IMR-90 (cell line): ENCODE results near the gene FERMT3. TPM values are rescaled to one million over a fixed set of nuclear protein-coding genes. Genes with fewer than 3 reads are reported as not detected.

Experiments used
- ATAC-seq: fragments of 200-7000 bp; cut with Tn5 transposase; 2 replicates; pipeline ENCODE4 v1.9.1; 2020; ENCODE audit warnings: low read depth, mild to moderate bottlenecking, moderate library complexity
- BruUV-seq: library from RNA; stranded (reverse); fragments of 400-500 nt; replicated peaks from 2 replicates; lab custom pipeline; 2021; lab: Mats Ljungman, UMichigan
- CTCF ChIA-PET: fragments of 300-600 bp; formaldehyde crosslinking; extraction: SDS; loops from one replicate; lab custom pipeline; 2021; ENCODE audit warnings: antibody characterized with exemption; lab: Yijun Ruan, JAX
- POLR2A ChIA-PET: fragments of 300-600 bp; sonication (Branson Sonifier 250); formaldehyde crosslinking; loops from one replicate; lab custom pipeline; 2022; ENCODE audit warnings: antibody characterized with exemption; ENCODE audit not compliant: unreplicated experiment; lab: Charles Lee
- DNase-seq: peaks from one replicate; pipeline ENCODE4 v3.0.0; 2013
- H2AFZ ChIP-seq: replicated peaks from 2 replicates; pipeline ENCODE3; 2013; ENCODE audit warnings: low read length, mild to moderate bottlenecking; ENCODE audit not compliant: poor library complexity
- H2AK5ac ChIP-seq: 2 replicates; pipeline ENCODE4 v1.6.1; 2013; ENCODE audit warnings: low read depth, low read length, inconsistent platforms
- H2AK9ac ChIP-seq: replicated peaks from 2 replicates; pipeline ENCODE3; 2013; ENCODE audit warnings: mild to moderate bottlenecking, low read depth, low read length, moderate library complexity; ENCODE audit not compliant: poor library complexity
- H2BK120ac ChIP-seq: 2 replicates; pipeline ENCODE4 v1.6.1; 2013; ENCODE audit warnings: low read depth, low read length, inconsistent platforms
- H2BK15ac ChIP-seq: 3 replicates; pipeline ENCODE4 v1.6.1; 2013; ENCODE audit warnings: low read depth, low read length, inconsistent platforms
- H2BK20ac ChIP-seq: 2 replicates; pipeline ENCODE4 v1.6.1; 2013; ENCODE audit warnings: low read depth, mild to moderate bottlenecking, inconsistent platforms, low read length, moderate library complexity
- H2BK5ac ChIP-seq: 2 replicates; pipeline ENCODE4 v1.6.1; 2013; ENCODE audit warnings: mild to moderate bottlenecking, low read depth, low read length, inconsistent platforms; ENCODE audit not compliant: poor library complexity, severe bottlenecking
- H3K14ac ChIP-seq: replicated peaks from 2 replicates; pipeline ENCODE4 v1.6.1; 2013; ENCODE audit warnings: low read depth, low read length, inconsistent platforms
- H3K18ac ChIP-seq: 2 replicates; pipeline ENCODE4 v1.6.1; 2013; ENCODE audit warnings: low read depth, low read length, control low read depth
- H3K23ac ChIP-seq: 2 replicates; pipeline ENCODE4 v1.6.1; 2013; ENCODE audit warnings: low read depth, low read length, inconsistent platforms
- H3K27ac ChIP-seq: 2 replicates; pipeline ENCODE4 v1.5.1; 2013; ENCODE audit warnings: mild to moderate bottlenecking, control low read depth, low read length; ENCODE audit not compliant: insufficient read depth
- H3K27me3 ChIP-seq: 2 replicates; pipeline ENCODE4 v1.6.1; 2013; ENCODE audit warnings: low read length; ENCODE audit not compliant: control insufficient read depth, insufficient read depth
- H3K36me3 ChIP-seq: 2 replicates; pipeline ENCODE4 v1.6.1; 2013; ENCODE audit warnings: low read length, mixed read lengths; ENCODE audit not compliant: control insufficient read depth, insufficient read depth
- H3K4ac ChIP-seq: 2 replicates; pipeline ENCODE4 v1.6.1; 2013; ENCODE audit warnings: low read depth, low read length, inconsistent platforms
- H3K4me1 ChIP-seq: 2 replicates; pipeline ENCODE4 v1.6.1; 2013; ENCODE audit warnings: low read length, mixed read lengths; ENCODE audit not compliant: control insufficient read depth, insufficient read depth
- H3K4me2 ChIP-seq: 2 replicates; pipeline ENCODE4 v1.6.1; 2013; ENCODE audit warnings: low read depth, mild to moderate bottlenecking, control low read depth, low read length, moderate library complexity
- H3K4me3 ChIP-seq: 2 replicates; pipeline ENCODE4 v1.5.1; 2013; ENCODE audit warnings: low read depth, mild to moderate bottlenecking, control low read depth, low read length, moderate library complexity; ENCODE audit not compliant: insufficient read depth
- H3K56ac ChIP-seq: 2 replicates; pipeline ENCODE4 v1.6.1; 2013; ENCODE audit warnings: low read length, inconsistent platforms; ENCODE audit not compliant: insufficient read depth; ENCODE audit errors: extremely low read depth
- H3K79me1 ChIP-seq, 2 experiments: 2 replicates each; pipeline ENCODE4 v1.6.1; 2013; ENCODE audit warnings: low read length in 2 of 2, inconsistent platforms in 1 of 2, low read depth in 1 of 2
- H3K9ac ChIP-seq: 2 replicates; pipeline ENCODE4 v1.6.1; 2013; ENCODE audit warnings: low read depth, low read length, control low read depth
- H3K9me1 ChIP-seq: 2 replicates; pipeline ENCODE4 v1.6.1; 2013; ENCODE audit warnings: low read length, inconsistent platforms; ENCODE audit not compliant: insufficient read depth
- H3K9me3 ChIP-seq: 2 replicates; pipeline ENCODE4 v1.6.1; 2013; ENCODE audit warnings: low read length; ENCODE audit not compliant: control insufficient read depth, insufficient read depth
- H4K20me1 ChIP-seq: 2 replicates; pipeline ENCODE4 v1.6.1; 2013; ENCODE audit warnings: low read length, inconsistent platforms; ENCODE audit not compliant: insufficient read depth
- H4K5ac ChIP-seq: 2 replicates; pipeline ENCODE4 v1.6.1; 2013; ENCODE audit warnings: mild to moderate bottlenecking, low read depth, low read length, control low read depth
- H4K8ac ChIP-seq, 2 experiments: 2 replicates each; pipeline ENCODE4 v1.6.1; 2013; ENCODE audit warnings: low read depth in 2 of 2, low read length in 2 of 2, control low read depth in 1 of 2, inconsistent platforms in 1 of 2
- H4K91ac ChIP-seq: 2 replicates; pipeline ENCODE4 v1.6.1; 2013; ENCODE audit warnings: low read depth, low read length, inconsistent platforms; ENCODE audit not compliant: insufficient read depth
- BHLHE40 ChIP-seq: fragments of 150-350 bp; IDR thresholded peaks from 2 replicates; pipeline ENCODE4 v1.6.1; 2016; ENCODE audit warnings: mild to moderate bottlenecking, low read depth, low read length
- CEBPB ChIP-seq: IDR thresholded peaks from 2 replicates; pipeline ENCODE4 v1.6.1; 2012; ENCODE audit warnings: low read depth, low read length, improper control_type of control experiment
- CHD1 ChIP-seq: IDR thresholded peaks from 2 replicates; pipeline ENCODE4 v1.6.1; 2012; ENCODE audit warnings: low read depth, low read length, improper control_type of control experiment
- CTCF ChIP-seq: conservative IDR thresholded peaks from 2 replicates; pipeline ENCODE4 v1.5.1; 2012; ENCODE audit warnings: mild to moderate bottlenecking, low read depth, low read length, improper control_type of control experiment
- ELK1 ChIP-seq: fragments of 150-350 bp; IDR thresholded peaks from 2 replicates; pipeline ENCODE4 v1.6.1; 2016; ENCODE audit warnings: low read depth, mild to moderate bottlenecking, low read length, moderate library complexity, borderline replicate concordance
- FOS ChIP-seq: fragments of 150-350 bp; IDR thresholded peaks from 2 replicates; pipeline ENCODE4 v1.6.1; 2016; ENCODE audit warnings: low read depth, low read length
- MAFK ChIP-seq: IDR thresholded peaks from 2 replicates; pipeline ENCODE4 v1.6.1; 2012; ENCODE audit warnings: low read depth, low read length, improper control_type of control experiment
- MAZ ChIP-seq: IDR thresholded peaks from 2 replicates; pipeline ENCODE4 v1.6.1; 2012; ENCODE audit warnings: low read depth, mild to moderate bottlenecking, low read length, improper control_type of control experiment, moderate library complexity, borderline replicate concordance
- MXI1 ChIP-seq: IDR thresholded peaks from 2 replicates; pipeline ENCODE4 v1.6.1; 2012; ENCODE audit warnings: low read depth, mild to moderate bottlenecking, low read length, moderate library complexity, borderline replicate concordance
- POLR2A ChIP-seq: IDR thresholded peaks from 2 replicates; pipeline ENCODE4 v1.6.1; 2012; ENCODE audit warnings: mild to moderate bottlenecking, low read depth, low read length
- RAD21 ChIP-seq: IDR thresholded peaks from 2 replicates; pipeline ENCODE4 v1.6.1; 2012; ENCODE audit warnings: low read length, improper control_type of control experiment
- RCOR1 ChIP-seq: IDR thresholded peaks from 2 replicates; pipeline ENCODE4 v1.6.1; 2012; ENCODE audit warnings: mild to moderate bottlenecking, low read length, improper control_type of control experiment; ENCODE audit not compliant: insufficient replicate concordance
- RFX5 ChIP-seq: IDR thresholded peaks from 2 replicates; pipeline ENCODE4 v1.8.0; 2012; ENCODE audit warnings: low read depth, mild to moderate bottlenecking, low read length, moderate library complexity
- SMC3 ChIP-seq: fragments of 150-350 bp; IDR thresholded peaks from 2 replicates; pipeline ENCODE4 v1.6.1; 2016; ENCODE audit warnings: low read depth, mild to moderate bottlenecking, antibody characterized with exemption, low read length, moderate library complexity
- WGBS, 2 experiments: methylation state at CpG; one replicate each; pipeline versions ENCODE4 v1.1.5 to v1.1.7; 2013; ENCODE audit warnings: missing lambda C conversion rate in 2 of 2; ENCODE audit not compliant: insufficient read length in 1 of 2; ENCODE audit errors: extremely low coverage in 2 of 2; 5-methylcytosine and 5-hydroxymethylcytosine counted together
- dilution Hi-C: fragments of 300-500 bp; cut with HindIII; formaldehyde crosslinking; loops from one replicate; pipeline ENCODE4 v1.14.3; 2018; ENCODE audit warnings: low sequenced_read_pairs; ENCODE audit not compliant: unreplicated experiment
- in situ Hi-C: fragments of 300-500 bp; cut with MboI; formaldehyde crosslinking; loops from 3 replicates; pipeline ENCODE4 v1.14.3; 2019; ENCODE audit warnings: low sequenced_read_pairs, inconsistent platforms, mixed read lengths
- intact Hi-C: fragments of 100-400 bp; cut with micrococcal nuclease; formaldehyde crosslinking; loops from 2 replicates; pipeline ENCODE4 v1.10.0; 2022
- polyA plus RNA-seq, 3 experiments: library from polyadenylated mRNA; depleted of rRNA; stranded (reverse); fragments of >200 nt; gene quantifications; 2 replicates each; pipeline ENCODE4 v1.2.3, GENCODE V29; 2012; ENCODE audit warnings: low replicate concordance in 1 of 3
- total RNA-seq: library from RNA; depleted of rRNA; stranded (reverse); fragments of >200 nt; gene quantifications from 2 replicates; pipeline ENCODE4 v1.2.3, GENCODE V29; 2012

FERMT3 gene
- total and polyA plus RNA-seq, 2 of the 4 experiments (the other 2 are of a cell fraction): 0.36 to 2.3 TPM

GRCh38 chr11:64263021-64263946 is 56.8 kb downstream of the FERMT3 start:
- H3K18ac ChIP-seq: no peak overlapping the region
- H2BK15ac ChIP-seq: no peak overlapping the region
- H4K8ac ChIP-seq: peak overlapping the region in 1 of 2 experiments; percentile 69; a peak in 1 of 4 replicates
- no peak overlapping the region for H3K4me3 ChIP-seq
- ChIA-PET CTCF (no interaction called here), POLR2A (interaction anchor here (0.5 kb wide), 1 partner anchor 11 kb away, joined by 3 read pairs; no protein-coding TSS in a partner anchor)
- no peak overlapping the region for H3K9ac ChIP-seq
- H2BK120ac ChIP-seq: no peak overlapping the region
- peak overlapping the region; percentile 34 for H2BK5ac ChIP-seq
- no peaks in the 10 kb centered on the region for H3K9me3 ChIP-seq
- BruUV-seq: no TSS peak
- H4K20me1 ChIP-seq: no peaks in the 10 kb centered on the region
- H4K5ac ChIP-seq: peak overlapping the region; percentile 59; the same call in 1 of the 2 replicates
- no peaks in the 10 kb centered on the region for H3K27me3 ChIP-seq
- H3K4me2 ChIP-seq: no peak overlapping the region
- dilution Hi-C loops: no loop called here
- no peak overlapping the region; the same call in 1 of the 2 replicates for H3K4ac ChIP-seq
- H2BK20ac ChIP-seq: no peak overlapping the region
- no peak overlapping the region for H3K23ac ChIP-seq
- H3K56ac ChIP-seq: no peak overlapping the region
- WGBS, 2 experiments: 80% methylated on average over 5 of the region's 29 CpGs; no CpG with 5 or more reads in 1 of the 2 experiments
- no peak overlapping the region for H3K27ac ChIP-seq
- H3K14ac ChIP-seq: no peak overlapping the region
- peak overlapping the region; percentile 40 for H2AFZ ChIP-seq
- intact Hi-C loops: no loop called here
- in situ Hi-C loops: no loop called here
- peak overlapping the region; percentile 6; the same call in 1 of the 2 replicates for H2AK5ac ChIP-seq
- H2AK9ac ChIP-seq: peak overlapping the region; percentile 75
- DNase-seq: peak; percentile 56
- peaks cover 55% of the 10 kb centered on the region for H3K36me3 ChIP-seq
- peaks cover 7 to 34% of the 10 kb centered on the region in 2 experiments; a peak in 2 of 4 replicates for H3K79me1 ChIP-seq
- peaks cover 10% of the 10 kb centered on the region for H3K4me1 ChIP-seq
- no peak overlapping the region for H4K91ac ChIP-seq
- peak; percentile 54 for ATAC-seq
- H3K9me1 ChIP-seq: 0 out of 2 replicates have a peak, but pooled peaks cover 5% of the 10 kb centered on the region
- TF ChIP-seq MAZ (no peak), BHLHE40 (no peak), ELK1 (no peak), CEBPB (no peak), RAD21 (no peak), SMC3 (no peak), POLR2A (no peak), CHD1 (no peak), MAFK (no peak), FOS (no peak; the same call in 1 of the 2 replicates), RFX5 (no peak), RCOR1 (no peak), CTCF (no peak; the same call in 1 of the 2 replicates), MXI1 (no peak)
